Neural progenitor cell (in vitro differentiated cells): ENCODE results near the gene PRIM2.

Experiments used
- EZH2 ChIP-seq: fragments of 200-600 bp; sonication (generic); IDR thresholded peaks from 2 replicates; pipeline ENCODE4 v1.6.1; 2017; ENCODE audit warnings: antibody characterized with exemption, mild to moderate bottlenecking, moderate library complexity
- EZH2phosphoT487 ChIP-seq: fragments of 200-600 bp; sonication (generic); IDR thresholded peaks from 2 replicates; pipeline ENCODE4 v1.6.1; 2017; ENCODE audit warnings: antibody characterized with exemption
- TF ChIP-seq, protein P1 (sequence below): fragments of 200-600 bp; sonication (generic); IDR thresholded peaks from 2 replicates; pipeline ENCODE4 v1.5.1; 2017; ENCODE audit warnings: antibody characterized with exemption, mild to moderate bottlenecking

DNA sequence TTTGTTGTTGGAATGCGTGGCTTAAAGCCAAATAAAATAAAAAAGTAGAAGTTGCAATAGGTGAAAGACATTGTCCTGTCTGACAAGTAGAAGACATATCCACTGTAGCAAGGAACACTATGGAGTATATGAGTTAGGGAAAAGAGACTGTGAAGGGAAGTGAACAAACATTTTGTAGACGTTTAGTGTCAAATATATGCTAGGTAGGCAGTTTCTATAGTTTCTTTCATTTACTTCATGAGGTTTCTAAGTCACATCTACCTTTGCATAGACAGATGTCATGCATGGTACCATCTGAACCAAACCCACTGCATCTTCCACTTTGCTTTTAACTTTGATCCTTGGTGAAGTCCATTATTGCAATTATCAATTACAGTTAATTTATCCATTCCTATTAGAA lies 9.9 kb downstream of the PRIM2 start:
- TF ChIP-seq, protein P1, sequence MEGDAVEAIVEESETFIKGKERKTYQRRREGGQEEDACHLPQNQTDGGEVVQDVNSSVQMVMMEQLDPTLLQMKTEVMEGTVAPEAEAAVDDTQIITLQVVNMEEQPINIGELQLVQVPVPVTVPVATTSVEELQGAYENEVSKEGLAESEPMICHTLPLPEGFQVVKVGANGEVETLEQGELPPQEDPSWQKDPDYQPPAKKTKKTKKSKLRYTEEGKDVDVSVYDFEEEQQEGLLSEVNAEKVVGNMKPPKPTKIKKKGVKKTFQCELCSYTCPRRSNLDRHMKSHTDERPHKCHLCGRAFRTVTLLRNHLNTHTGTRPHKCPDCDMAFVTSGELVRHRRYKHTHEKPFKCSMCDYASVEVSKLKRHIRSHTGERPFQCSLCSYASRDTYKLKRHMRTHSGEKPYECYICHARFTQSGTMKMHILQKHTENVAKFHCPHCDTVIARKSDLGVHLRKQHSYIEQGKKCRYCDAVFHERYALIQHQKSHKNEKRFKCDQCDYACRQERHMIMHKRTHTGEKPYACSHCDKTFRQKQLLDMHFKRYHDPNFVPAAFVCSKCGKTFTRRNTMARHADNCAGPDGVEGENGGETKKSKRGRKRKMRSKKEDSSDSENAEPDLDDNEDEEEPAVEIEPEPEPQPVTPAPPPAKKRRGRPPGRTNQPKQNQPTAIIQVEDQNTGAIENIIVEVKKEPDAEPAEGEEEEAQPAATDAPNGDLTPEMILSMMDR, result no peak
- no peak for TF ChIP-seq EZH2
- TF ChIP-seq EZH2phosphoT487, result no peak
